HG03196 (cell line): ENCODE data around the gene ZBTB47.

Experiments
- ATAC-seq: cut with Tn5 transposase; IDR thresholded peaks from one replicate; pipeline ENCODE4 v1.9.1; 2021; ENCODE audit not compliant: unreplicated experiment

The ZBTB47 gene

DNA sequence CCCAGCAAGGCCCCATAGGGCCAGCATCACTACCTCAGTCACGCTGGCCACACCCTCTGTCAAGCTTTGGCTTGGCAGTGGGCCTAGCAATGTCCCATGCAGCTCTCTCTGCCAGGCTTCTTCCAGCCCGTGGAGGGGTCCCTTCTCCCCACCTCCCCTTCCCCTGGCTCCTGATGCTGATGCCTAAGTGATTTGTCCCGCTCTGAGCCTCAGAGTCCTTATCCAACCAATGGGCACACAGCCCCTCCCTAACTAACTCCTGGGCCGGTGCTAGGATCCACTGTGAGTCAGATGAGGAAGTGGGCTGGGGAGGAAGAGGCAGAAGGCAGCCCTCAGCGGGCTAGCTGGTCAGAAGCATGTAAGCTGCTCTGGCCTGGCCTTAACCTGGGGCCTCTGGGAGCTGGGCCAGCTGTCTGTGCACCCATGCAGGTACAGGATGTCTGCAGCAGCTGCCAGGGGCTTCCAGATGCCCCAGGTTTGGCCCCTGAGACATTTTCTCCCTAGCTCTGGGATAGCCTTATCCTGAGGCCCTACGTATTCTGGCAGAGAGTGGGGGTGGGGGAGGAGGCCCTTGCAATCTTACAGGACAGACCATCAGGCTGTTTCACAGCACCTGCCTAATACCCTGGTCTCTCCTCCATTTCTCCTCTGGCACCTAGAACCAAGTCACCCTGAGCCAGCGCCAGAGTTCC lies 740 bp upstream of the ZBTB47 start:
- peak; percentile 54 for ATAC-seq

- no peak for ATAC-seq
Measured at GRCh38 chr3:42653303-42653559, 266 bp upstream of the ZBTB47 start.

DNA sequence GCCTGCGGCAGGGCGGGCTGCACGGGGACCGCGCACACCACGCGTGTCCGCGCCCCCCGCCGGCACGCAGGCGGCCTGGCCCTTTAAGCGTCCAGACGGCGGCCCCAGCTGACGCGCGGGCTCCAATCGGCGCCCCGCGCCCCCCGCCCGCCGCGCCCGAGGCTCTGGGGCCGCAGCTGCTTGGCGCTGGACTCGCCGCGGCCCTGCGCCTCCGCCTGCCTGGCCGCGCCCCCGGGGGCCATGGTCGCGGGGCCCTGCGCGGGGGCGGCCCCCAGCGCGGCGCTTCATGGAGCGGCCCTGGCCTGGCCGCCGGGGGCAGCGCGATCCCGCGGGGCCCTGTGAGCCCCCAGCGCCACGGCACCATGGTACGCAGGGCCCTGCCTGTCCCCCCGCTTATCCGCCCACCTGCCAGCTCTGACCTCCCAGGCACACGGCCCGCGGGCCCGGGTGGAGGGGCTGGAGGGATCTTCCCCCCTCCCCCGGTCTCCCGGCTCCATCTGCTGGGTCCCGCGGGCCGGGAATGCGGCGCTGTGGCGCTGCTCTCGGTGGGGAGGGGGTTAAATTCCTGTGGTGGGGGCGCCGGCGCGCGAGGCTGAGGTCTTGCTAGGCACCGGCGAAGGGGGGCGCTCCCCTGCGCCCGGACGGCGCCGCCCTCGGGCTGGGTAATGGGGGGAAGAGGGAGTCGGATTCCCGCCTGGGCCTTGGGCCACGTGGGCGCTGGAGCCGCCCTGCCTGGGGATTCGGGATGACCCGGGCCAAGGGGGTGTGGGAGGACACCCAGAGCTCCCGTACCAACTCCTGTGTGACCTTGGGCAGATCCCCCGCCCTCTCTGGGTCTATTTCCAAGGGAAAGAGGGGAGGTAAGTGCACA lies 1.1 kb downstream of the ZBTB47 start:
- no peak for ATAC-seq

DNA sequence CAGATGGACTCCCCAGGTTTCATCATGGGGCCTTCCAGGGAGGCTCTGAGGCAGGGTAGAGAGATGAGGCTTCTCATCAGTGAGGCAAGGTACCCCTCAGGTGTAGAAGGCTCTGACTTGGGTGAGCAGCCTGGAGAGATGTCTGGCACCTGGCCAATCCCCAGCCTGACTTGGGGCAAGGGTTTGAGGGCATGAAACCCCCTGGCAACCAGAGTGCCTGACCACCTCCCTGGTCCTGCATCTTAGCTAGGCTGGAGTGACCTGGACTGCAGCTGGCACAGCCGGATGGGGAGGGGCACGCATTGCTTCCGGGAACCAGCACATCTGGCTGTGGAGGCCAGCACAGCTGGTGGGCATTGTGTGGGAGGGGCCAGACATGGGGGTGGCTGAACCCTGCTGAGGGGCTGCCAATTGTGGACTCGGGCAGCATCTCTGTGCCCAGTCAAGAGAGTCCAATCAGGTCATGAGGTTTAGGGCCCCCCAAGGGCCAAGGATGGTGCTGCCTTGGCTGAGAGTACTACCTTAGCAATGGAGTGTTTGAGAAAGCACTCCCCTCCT lies 1.9 kb downstream of the ZBTB47 start:
- no peak for ATAC-seq

- no peak for ATAC-seq
Measured at GRCh38 chr3:42655980-42656679, 2.6 kb downstream of the ZBTB47 start.

DNA sequence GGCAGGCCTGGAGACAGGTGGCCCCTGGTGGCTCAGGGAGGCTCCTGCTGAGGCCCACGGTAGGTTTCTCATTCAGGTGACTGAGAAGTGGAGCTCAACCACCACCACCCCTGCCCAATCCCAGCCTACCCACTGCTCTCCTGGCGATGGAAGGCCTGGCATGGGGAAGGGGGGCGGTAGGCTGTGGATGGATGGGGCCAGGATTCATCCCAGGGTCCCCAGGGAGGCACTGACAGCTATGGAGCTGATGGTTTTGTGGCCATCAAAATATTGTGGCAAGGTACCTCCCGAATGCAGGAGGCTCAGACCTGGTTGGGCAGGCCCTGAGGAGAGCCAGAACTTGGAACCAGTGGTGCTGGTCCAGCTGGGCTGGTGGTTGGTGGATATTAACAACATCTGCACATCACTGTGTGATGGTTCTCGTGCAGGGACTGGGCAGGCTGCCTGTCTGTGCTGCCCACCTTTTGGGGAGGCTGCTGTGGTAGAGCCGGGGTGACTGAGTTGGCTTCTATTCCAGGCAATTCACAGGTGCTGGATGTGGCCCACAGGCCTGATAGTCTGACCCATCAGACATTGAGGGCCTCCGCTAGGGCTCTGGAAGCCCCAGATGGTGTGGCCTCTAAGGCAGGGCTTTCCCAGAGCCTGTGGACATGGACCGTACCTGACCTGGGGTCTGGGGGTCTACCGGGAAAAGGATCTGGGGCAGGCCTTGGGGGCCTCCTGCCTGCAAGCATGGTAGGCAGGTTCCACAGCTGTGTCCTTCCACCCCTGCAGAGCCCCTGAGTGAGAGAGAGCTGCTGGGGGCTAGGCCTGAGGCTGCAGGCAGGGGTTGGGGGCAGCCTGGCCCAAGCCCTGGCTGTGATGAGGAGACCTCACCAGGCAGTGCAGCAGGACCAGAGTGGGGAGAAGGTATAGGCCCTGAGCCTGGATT lies 3.4 kb downstream of the ZBTB47 start:
- no peak for ATAC-seq

- no peak for ATAC-seq
Measured at GRCh38 chr3:42657675-42658074, 4.2 kb downstream of the ZBTB47 start.

GRCh38 chr3:42658091-42658770 lies 4.7 kb downstream of the ZBTB47 start:
- ATAC-seq: no peak

DNA sequence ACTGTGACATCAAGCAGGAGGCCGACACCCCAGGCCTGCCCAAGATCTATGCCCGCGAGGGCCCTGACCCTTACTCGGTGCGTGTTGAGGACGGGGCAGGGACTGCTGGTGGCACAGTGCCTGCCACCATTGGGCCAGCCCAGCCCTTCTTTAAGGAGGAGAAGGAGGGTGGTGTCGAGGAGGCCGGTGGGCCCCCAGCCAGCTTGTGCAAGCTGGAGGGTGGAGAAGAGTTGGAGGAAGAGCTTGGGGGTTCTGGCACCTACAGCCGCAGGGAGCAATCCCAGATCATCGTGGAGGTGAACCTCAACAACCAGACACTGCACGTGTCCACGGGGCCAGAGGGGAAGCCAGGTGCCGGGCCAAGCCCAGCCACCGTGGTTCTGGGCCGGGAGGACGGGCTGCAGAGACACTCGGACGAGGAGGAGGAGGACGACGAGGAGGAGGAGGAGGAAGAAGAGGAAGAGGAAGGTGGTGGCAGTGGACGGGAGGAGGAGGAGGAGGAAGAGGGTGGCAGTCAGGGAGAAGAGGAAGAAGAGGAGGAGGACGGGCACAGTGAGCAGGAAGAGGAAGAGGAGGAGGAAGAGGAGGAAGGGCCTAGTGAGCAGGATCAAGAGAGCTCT lies 5.4 kb downstream of the ZBTB47 start:
- ATAC-seq: no peak

DNA sequence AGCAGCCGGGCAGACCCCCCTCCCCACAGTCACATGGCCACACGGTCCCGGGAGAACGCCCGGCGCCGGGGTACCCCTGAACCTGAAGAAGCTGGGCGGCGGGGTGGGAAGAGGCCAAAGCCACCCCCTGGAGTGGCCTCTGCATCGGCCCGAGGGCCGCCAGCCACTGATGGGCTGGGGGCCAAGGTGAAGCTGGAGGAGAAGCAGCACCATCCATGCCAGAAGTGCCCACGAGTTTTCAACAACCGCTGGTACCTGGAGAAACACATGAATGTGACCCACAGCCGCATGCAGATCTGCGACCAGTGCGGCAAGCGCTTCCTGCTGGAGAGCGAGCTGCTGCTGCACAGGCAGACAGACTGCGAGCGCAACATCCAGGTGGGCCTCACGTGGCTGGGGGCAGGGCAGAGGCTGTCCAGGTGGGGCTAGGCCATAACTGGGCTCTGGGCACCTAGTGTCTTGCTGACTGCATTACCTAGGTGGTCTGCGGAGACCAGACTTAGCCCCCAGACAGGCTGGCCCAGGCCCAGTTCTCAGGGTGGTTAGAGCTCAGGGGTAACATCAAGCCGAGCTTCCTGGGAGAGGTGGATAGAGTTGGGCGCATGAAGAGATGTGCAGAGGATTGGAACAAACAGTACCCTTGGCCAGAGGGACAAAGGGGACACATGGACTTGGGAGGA lies 6.1 kb downstream of the ZBTB47 start:
- no peak for ATAC-seq

DNA sequence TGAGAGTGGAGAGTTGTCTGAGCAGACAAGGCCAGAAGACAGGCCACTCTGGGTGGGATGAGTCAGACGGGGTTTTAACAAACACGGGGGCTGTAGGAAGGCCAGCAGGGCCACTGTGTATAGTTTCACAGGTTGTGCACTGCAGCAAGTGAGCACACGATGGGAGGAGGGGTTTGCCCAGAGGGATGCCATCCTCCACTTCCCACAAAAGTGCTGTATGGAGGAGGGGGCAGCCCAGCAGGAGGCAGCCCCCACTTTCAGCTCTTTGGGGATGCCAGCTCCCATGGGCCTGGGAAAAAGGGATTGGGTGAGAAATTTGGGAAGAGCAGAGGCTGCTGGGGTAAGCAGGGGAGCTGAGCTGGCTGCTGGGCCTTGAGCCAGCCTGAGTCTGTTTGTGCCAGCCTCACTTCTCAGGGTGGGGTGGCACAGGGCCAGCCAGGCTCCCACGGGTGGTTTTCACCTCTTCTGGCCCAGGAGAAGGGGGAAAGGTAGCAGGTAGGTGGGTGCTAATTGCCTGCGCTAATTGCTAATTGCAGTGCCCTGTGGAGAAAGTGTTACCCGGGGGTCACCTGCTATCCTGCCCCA lies 6.7 kb downstream of the ZBTB47 start:
- ATAC-seq: no peak

DNA sequence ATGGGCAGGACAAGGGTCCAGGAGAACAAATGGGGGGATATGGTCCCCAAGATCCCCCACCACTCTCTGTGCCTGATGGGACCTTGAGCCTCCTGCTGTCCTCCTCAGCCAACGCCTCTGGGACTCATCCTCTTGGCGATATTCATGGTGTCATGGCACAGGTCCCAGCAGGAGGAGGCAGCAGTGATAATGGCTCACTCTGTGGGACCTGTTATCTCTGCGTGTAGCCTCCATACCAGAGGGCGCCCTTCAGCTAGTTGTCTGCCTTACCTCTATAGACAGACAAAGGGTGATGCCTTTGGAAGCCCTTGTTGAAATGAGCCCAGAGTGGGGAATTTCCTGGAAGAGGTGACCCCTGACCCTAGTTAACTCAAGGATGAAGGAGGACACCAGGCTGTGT lies 7.4 kb downstream of the ZBTB47 start:
- ATAC-seq: no peak

GRCh38 chr3:42661593-42662022 lies 8.1 kb downstream of the ZBTB47 start:
- ATAC-seq: no peak

- no peak for ATAC-seq
Measured at GRCh38 chr3:42662037-42662812, 8.7 kb downstream of the ZBTB47 start.

DNA sequence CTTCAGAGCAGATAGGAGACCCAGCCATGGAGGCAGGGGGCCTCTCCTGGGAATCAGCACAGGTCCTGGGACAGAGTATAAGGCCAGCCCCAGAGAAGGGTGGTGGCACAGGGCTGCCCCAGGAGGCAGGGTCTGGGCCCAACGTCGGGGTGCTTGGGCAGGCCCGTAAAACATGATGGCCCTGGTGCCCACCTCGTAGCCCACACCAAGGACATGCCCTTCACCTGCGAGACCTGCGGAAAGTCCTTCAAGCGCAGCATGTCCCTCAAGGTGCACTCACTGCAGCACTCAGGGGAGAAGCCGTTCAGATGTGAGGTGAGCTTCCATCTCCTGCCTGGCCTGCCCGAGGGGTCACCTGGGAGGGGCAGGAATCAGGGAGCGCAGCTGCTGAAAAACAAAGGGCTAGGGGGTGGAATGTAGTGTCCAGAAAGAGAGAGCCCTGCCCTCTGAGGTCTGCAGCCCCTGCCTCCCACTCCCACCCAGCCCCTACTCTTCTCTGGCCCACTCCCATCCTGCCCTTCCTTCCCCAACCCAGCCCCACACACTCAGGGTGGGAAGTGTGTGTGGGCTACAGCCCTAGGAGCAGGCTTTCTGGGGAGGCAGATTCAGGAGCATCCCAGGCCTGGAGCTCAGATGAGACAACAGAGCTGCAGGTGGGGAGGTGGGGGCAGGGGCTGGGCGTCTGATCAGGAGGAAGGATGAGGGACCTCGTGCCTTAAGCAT lies 9.5 kb downstream of the ZBTB47 start:
- ATAC-seq: no peak

DNA sequence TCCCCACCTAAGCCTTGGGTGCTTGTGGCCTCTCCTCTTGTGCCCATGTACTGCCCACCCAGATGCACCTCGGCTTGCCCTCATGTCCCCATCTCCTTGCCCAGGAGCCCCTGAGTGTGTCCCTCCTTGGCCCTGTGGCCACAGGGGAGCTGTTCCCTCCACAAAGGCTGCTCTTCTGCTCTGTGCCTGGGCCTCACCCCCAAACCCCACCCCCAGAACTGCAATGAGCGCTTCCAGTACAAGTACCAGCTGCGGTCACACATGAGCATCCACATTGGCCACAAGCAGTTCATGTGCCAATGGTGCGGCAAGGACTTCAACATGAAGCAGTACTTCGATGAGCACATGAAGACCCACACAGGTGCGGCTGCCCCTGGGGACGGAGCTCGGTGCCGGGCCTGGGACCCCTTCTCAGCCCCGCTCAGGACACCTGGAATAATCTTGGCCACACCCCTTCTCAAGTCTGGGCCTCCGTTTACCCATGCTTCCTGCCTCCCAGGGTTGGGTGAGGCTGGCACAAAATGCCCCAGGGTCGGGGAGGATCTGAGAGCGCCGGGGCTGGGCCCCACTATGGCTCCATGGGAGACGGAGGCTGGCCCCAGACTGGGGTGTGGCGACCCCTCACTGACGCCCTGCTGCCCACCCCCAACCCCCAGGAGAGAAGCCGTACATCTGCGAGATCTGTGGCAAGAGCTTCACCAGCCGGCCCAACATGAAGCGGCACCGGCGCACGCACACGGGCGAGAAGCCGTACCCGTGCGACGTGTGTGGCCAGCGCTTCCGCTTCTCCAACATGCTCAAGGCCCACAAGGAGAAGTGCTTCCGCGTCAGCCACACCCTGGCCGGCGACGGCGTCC lies 10.3 kb downstream of the ZBTB47 start:
- ATAC-seq: no peak
